SK-N-DZ (cell line): ENCODE data around the gene HAGHL.
A peak's percentile ranks its signal among the peaks of the same experiment; 100 is the strongest.
"Not testable (repeated sequence)": the region's sequence is repeated elsewhere in the genome, so short reads cannot be mapped to it uniquely, and the experiment has no call there.

Experiments
- DNase-seq: peaks from one replicate; pipeline ENCODE4 v3.0.0-alpha.2; 2015; ENCODE audit warnings: low spot score

The HAGHL gene

DNA sequence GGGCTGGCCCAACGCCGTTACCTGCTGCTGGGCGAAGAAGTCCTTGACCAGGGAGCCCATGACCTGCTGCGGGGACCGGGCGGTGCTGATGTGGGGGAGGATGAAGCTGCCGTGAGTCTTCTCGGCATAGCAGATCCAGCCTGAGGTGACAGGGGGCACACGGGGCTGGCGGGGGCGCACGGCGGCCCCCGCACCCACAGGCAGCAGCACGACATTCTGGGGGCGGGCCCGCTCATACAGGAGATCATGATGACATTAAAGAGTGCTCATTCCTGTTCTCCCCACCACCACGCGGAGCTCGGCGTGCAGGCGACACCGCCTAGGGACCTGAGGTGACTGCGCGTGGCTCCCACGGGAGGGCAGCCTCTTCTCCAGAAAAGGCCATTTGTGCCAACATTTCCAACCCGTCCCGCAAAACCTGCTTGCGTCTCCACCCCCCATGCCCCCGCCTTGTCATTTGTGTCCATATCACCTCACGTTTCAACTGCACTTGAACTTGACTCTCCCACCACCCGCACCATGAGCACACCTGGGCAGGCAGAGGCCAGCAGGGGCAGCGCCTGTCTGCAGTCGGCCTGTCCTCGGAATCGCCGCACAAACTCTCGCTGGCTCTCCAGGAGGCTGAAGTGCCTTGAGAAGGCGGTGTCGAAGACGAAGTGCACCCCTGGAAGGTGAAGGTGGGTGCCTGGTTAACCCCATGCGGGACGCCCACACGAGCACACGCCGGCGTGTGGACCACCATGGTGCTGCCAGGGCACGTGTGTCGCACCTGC is 7.5 kb downstream of the HAGHL start:
- DNase-seq: no peak

DNA sequence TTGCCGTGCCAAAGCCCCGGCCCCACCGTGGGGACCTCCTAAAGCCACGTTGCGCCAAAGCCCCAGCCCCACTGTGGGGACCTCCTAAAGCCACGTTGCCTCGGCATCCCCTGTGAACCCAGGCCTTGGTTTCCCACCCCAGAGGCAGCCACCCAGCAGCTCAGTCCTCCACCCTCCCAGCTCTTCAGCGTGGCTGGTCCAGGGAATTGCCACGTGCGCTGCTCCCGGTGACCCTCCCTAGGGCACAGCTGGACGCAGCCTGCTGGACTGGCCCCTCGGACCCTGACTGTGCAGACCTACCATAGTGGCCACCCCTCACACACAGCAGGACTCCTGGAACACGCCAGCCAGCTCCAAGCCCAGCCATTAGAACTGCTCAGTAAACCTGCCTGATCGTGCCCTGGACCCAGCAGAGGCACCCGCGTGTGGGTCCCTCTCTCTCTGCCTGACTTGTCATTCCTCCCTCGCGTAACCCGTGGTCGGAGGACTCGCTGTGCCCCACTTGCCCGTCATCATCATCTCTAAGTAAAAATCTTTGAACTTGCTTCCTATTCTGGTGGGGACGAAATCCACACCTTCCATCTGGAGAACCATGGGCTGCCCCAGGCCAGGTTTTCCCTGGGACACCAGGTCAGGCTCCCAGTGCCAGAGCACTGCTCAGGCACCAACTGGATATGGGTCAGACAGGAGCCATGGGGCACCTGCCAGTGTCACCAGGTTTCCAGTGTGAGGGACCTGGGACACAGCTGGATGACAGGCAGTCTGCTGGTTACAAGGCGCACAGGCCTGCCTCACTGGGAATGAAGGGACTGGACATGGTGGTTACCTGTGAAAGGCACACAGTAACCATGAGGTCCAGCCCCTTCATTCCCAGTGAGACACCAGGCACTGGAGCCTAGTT is 8.3 kb downstream of the HAGHL start:
- no peak for DNase-seq

- DNase-seq: no peak
Observed at GRCh38 chr16:735982-736453, 9.1 kb downstream of the HAGHL start.

DNA sequence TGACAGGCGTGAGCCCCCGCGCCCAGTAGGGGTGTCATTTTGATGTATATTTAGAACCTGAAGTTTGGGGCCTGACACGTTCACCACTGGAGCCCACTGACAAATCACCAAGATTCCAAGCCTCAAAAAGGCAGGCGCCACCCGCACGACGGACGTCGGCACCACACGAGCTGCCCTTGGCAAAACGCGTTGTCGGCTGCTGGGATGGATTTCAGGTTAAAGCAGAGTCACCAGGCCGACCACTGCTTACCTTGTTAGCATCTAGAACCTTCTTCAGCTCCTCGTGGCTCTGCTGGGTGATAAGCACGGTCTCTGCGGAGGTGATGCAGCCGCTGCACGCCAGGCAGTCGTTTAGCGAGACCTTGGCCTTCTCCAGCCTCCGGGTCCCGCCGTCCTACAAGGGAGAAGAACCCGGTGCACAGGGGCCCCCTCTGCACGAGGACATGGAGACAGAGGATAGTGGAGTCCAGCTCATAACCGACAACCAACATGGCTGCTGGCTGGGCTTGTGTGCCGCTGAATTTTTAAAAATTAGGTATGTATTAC is 10.1 kb downstream of the HAGHL start:
- DNase-seq: no peak

DNA sequence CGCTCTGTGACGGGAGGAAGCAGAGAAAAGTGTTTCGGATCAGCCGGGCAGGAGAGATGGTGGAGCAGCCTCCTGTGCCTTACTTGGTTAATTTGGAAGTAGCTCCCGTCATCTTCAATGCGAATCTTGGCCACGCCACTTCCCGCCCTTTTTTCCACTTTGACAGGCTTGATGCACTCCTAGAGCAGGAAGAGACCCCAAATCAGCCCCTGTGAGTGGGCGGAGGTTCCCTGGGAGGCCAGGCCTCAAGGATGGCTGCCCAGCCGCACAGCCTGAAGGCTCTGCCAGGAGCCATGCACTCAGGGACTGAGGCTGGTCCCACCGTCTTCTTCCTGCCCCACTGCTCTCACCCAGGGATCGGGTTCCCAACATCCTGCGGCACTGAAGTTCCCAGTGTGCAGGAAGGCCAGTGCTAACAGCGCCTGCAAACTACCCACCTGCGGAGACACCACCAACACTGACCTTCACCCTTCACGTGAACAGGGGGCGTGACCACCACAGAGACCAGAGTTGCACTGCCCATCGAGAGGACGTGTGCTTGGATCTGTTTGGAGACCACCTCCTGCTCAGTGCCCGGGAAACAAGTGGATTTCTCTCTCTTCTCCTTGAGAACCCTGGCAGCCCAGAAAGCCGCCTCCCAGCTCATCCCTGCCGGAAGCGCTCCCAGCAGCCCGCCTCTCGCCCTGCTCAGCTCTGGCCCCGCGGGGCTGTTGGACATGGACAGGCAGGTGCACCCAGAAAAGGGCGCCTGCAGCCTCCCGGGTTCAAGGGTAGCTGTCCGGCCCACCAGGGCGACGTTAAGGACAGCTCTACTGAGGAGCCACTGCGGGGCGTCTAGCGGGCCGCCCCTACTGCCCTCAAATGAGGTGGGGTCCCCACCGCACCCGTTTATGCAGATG is 12.9 kb downstream of the HAGHL start:
- DNase-seq: no peak

DNA sequence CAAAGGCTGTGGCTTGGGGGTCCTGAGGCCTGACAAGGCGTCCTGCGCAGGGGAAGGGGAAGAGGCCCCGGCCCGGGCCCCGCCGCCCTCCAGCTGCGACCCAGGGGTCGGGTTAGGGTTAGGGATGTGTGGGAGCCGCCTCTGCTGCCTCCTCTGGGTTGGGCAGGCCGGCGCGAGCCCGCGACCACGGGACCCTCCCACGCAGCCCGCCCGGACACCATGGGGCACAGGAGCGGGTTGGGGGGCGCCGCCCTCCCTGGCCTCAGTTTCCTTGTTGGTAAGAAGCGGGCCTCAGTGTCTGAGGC is 13.5 kb downstream of the HAGHL start:
- no peak for DNase-seq

DNA sequence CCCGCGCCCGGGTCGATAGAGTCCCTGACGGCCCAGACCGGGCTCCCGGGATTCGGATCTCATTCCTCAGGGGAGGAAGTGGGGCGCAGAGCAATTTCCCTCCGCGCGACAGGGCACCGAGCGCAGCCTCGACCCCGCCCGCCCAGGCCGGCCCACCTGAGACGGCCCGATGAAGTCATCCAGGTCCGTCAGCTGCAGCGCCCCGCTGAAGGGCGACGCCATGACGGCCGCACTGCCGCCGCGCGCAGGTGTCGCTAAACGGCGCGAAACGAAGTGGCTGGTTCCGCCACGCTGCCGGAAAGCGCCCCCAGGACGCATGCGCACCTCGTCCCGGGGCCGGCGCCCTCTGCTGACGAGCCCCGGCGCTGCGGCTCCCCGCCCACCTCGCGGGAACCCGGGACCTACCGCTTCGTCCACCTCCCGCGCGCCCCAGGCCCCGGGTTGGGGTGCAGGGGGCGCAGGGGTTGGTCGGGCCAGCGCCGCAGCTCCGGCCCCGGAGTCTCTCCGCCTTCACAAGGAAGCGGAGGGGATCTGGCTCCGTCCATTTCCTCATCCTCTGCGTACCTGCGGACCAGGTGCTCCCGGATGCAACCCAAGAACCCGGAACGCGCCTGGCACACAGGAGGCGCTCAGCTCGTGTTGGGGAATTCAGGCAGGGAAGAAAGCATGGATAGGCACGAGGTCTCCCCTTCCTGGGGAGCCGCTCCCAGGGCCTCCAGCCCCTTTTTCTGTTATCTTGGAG is 14.0 kb downstream of the HAGHL start, which contains the start of gene CIAO3:
Gene CIAO3 (minus strand): TSS at position 234 of the 742 bp plus-strand sequence. CDS start 12 bp downstream, at position 222.
- DNase-seq: peak; percentile 83

- no peak for DNase-seq
Observed at GRCh38 chr16:741986-742629, 15.2 kb downstream of the HAGHL start.

DNA sequence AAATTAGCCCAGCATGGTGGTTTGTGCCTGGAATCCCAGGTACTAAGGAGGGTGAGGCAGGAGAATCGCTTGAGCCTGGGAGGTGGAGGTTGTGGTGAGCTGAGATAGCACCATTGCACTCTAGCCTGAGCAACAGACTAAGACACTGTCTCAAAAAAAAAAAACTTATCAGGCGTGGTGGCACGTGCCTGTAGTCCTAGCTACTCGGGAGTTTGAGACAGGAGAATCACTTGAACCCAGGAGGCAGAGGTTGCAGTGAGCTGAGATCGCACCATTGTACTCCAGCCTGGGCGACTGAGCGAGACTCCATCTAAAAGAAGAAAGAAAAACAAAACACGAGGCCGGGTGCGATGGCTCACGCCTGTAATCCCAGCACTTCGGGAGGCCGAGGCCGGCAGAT is 16.0 kb downstream of the HAGHL start:
- not testable (repeated sequence) for DNase-seq

GRCh38 chr16:743794-744500 is 17.0 kb downstream of the HAGHL start:
- no peak for DNase-seq

DNA sequence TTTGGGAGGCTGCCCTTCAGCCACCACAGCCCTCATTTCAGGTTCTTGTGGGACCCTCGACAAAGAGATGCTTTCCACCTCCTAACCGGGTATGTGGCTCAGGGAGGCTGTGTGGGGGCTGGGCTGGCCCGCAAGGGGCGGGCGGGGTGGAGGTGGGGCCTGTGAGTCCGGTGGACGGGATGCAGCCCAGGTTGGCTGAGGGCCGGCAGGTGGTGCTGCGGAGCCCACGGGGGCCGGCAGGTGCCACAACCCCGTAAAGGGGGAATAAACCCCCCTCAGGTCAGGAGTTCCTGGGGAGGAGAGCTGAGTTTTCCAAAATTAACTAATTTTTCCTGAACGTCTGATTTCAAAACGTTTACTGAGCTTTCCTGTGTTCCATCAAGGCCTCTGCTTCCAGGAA is 18.8 kb downstream of the HAGHL start:
- peak; percentile 55 for DNase-seq

GRCh38 chr16:746637-747036 is 19.7 kb downstream of the HAGHL start:
- DNase-seq: no peak

DNA sequence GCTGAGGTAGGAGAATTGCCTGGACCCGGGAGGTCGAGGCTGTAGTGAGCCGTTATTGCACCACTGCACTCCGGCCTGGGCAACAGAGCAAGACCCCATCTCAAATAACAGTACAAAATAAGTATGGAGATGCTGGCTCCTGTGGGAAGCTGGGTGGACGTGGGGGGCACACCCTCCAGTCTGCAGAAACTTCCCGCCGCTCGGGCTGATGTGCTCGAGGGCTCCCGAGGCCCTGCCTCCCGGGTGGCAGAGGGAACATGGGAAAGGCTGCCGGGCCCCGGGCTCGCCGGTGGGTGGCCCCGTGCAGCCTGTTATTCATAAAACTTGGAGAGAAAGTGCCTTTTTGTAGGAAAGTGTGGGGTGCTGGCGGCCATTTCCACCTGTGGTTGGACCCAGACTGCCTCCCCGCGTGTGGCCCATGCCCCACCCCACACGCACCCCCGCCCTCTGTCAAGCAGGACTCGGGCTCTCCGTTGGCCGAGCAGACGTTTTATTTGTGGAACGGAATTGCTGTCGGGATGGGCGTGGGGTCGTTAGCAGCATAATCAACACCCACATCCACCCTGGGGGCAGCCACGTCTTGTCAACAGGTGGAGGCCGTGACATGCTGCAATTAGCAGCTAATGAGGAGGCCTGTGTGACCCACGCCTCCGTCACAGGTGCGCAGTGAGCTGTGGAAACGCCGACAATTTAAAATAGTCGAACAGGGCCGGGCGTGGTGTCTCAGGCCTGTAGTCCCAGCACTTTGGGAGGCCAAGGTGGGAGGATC is 21.3 kb downstream of the HAGHL start:
- DNase-seq: no peak

GRCh38 chr16:749010-749409 is 22.1 kb downstream of the HAGHL start:
- no peak for DNase-seq

DNA sequence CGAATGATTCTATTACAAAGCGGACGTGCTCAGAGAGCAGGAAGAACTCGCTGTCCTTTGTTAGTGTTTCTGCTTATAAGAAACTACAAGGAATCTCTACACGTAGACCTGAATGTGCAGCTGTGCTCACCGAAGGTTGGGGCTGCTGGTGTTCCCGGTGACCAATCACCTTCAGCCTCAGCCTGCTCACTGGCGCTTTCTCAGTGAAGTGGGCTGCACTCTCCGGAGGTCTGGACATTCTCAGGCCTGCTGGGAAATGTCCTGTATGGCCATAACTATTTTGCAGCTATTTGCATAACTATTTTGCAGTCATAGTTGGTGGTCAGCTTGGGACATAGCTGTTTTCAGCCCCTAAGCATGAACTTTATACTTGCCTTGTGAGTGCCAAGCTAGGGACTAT is 23.6 kb downstream of the HAGHL start:
- DNase-seq: peak; percentile 65

GRCh38 chr16:751152-752006 is 24.5 kb downstream of the HAGHL start:
- no peak for DNase-seq

- no peak for DNase-seq
Observed at GRCh38 chr16:752007-752312, 25.1 kb downstream of the HAGHL start.

DNA sequence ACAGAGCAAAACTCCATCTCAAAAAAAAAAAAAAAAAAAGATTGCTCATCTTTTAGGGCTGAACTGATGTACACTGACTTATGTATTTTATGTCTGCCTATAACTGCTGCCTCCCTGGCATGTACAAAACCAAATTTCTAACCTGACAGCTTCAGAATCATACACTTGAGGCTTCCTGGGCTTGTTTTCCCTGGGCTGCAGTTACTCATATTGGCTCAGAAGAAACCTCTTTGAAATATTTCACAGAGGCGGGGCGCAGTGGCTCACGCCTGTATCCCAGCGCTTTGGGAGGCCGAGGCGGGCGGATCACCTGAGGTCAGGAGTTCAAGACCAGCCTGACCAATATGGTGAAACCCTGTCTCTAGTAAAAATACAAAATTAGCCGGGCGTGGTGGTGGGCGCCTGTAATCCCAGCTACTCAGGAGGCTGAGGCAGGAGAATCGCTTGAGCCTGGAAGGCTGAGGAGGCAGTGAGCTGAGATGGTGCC is 27.3 kb downstream of the HAGHL start:
- DNase-seq: not testable (repeated sequence)
